Measurements from ENCODE around the gene CAPN9. TPM values are rescaled to one million over a fixed set of nuclear protein-coding genes. Genes with fewer than 3 reads are reported as not detected.

Gene CAPN9
- total RNA-seq, 2 donors from 2014 or later: 0.45 to 0.59 TPM

GRCh38 chr1:230759369-230760065 is 12.3 kb downstream of the CAPN9 start:
- intact Hi-C loops (cut with DNase I): no loop called here
- DNase-seq (ENCODE audit: low spot score): no peak
- no peak overlapping the region for H3K4me3 ChIP-seq
- no peaks in the 10 kb centered on the region for H3K9me3 ChIP-seq
- H3K36me3 ChIP-seq: no peaks in the 10 kb centered on the region
- TF ChIP-seq CTCF (IDR thresholded peaks at IDR 0.05) (no peak), POLR2AphosphoS5 (IDR thresholded peaks at IDR 0.05) (no peak), POLR2A (IDR thresholded peaks at IDR 0.05) (no peak)
- no peaks in the 10 kb centered on the region for H3K27me3 ChIP-seq (replicated peaks; ENCODE audit: insufficient read depth)
- no peak overlapping the region for H3K27ac ChIP-seq
- H3K4me1 ChIP-seq (replicated peaks): no peaks in the 10 kb centered on the region
- WGBS: 91% methylated on average over 7 of the region's 7 CpGs

GRCh38 chr1:230760360-230760827 is 13.2 kb downstream of the CAPN9 start:
- Histone ChIP-seq H3K27ac (no peak overlapping the region), H3K9me3 (no peaks in the 10 kb centered on the region)

GRCh38 chr1:230761443-230762167 is 14.4 kb downstream of the CAPN9 start:
- TF ChIP-seq POLR2AphosphoS5 (IDR thresholded peaks at IDR 0.05) (no peak), POLR2A (IDR thresholded peaks at IDR 0.05) (no peak), CTCF (IDR thresholded peaks at IDR 0.05) (no peak)
- H3K4me1 ChIP-seq (replicated peaks): no peaks in the 10 kb centered on the region
- H3K9me3 ChIP-seq: no peaks in the 10 kb centered on the region
- no peak overlapping the region for H3K27ac ChIP-seq
- no peaks in the 10 kb centered on the region for H3K36me3 ChIP-seq
- intact Hi-C loops (cut with DNase I): no loop called here
- 85% methylated on average over 8 of the region's 8 CpGs for WGBS
- H3K27me3 ChIP-seq (replicated peaks; ENCODE audit: insufficient read depth): no peaks in the 10 kb centered on the region
- no peak overlapping the region for H3K4me3 ChIP-seq
- no peak for DNase-seq (ENCODE audit: low spot score)

More at GRCh38 chr1:230760360-230760827, 13.2 kb downstream of the CAPN9 start:
- no peak for DNase-seq (ENCODE audit: low spot score)
- Histone ChIP-seq H3K36me3 (no peaks in the 10 kb centered on the region), H3K4me3 (no peak overlapping the region), H3K4me1 (replicated peaks) (no peaks in the 10 kb centered on the region), H3K27me3 (replicated peaks; ENCODE audit: insufficient read depth) (no peaks in the 10 kb centered on the region)
- TF ChIP-seq POLR2A (IDR thresholded peaks at IDR 0.05): no peak
- no peak for TF ChIP-seq POLR2AphosphoS5 (IDR thresholded peaks at IDR 0.05)
- TF ChIP-seq CTCF (IDR thresholded peaks at IDR 0.05): no peak
- WGBS: 87% methylated on average over 7 of the region's 7 CpGs
- intact Hi-C loops (cut with DNase I): no loop called here

GRCh38 chr1:230763927-230764591 is 16.9 kb downstream of the CAPN9 start:
- 97% methylated on average over 5 of the region's 5 CpGs for WGBS
- intact Hi-C loops (cut with DNase I): no loop called here
- DNase-seq (ENCODE audit: low spot score): no peak
- Histone ChIP-seq H3K4me3 (no peak overlapping the region), H3K27ac (no peak overlapping the region), H3K27me3 (replicated peaks; ENCODE audit: insufficient read depth) (no peaks in the 10 kb centered on the region), H3K36me3 (no peaks in the 10 kb centered on the region), H3K4me1 (replicated peaks) (no peaks in the 10 kb centered on the region), H3K9me3 (no peaks in the 10 kb centered on the region)
- no peak for TF ChIP-seq CTCF (IDR thresholded peaks at IDR 0.05)
- no peak for TF ChIP-seq POLR2A (IDR thresholded peaks at IDR 0.05)
- TF ChIP-seq POLR2AphosphoS5 (IDR thresholded peaks at IDR 0.05): no peak

All from prostate gland (tissue), 2 donors.